ENCODE measurements around the gene SLC36A1. TPM values are rescaled to one million over a fixed set of nuclear protein-coding genes. Genes with fewer than 3 reads are reported as not detected.
A peak's percentile ranks its signal among the peaks of the same experiment; 100 is the strongest.
"Not testable (repeated sequence)": the region's sequence is repeated elsewhere in the genome, so short reads cannot be mapped to it uniquely, and the experiment has no call there.

SLC36A1 gene
- total RNA-seq, 1 donor from 2014 or later: 49.7 TPM

DNA sequence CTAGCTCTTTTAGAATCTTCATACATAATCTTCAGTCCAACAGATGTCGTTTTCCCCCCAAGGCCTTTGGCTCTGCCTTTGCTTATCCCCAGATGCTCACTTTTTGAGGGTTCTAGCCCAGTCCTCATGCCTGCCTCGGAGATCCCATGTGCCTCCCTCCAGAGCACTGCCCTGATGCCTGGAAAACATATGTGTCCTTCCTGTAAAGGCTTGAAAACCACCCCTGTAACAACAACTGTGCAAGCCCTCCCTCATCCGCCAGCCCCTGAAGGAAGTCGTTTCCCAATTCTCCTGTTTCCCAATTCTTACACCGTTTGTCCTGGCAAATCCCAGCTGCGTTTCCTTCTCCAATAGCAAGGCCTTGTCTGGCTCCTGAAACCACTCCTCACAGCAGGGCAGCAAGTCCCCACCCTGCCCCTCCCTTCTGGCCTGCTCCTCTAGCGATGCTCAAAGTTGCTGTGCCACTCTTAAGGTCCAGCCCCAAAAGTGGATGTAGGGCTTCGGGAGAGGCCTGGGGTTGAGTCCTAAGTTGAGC is 52.2 kb downstream of the SLC36A1 start:
- Mint-ChIP-seq H3K4me1 (ENCODE audit: low read depth) (peaks cover 28% of the 10 kb centered on the region), H3K36me3 (ENCODE audit: low read depth) (peaks cover 1% of the 10 kb centered on the region), H3K27ac (ENCODE audit: unreplicated experiment) (peak overlapping the region; percentile 4), H3K9me3 (ENCODE audit: low read depth) (peaks cover 2% of the 10 kb centered on the region), H3K27me3 (ENCODE audit: low read depth) (no peaks in the 10 kb centered on the region), H3K4me3 (ENCODE audit: unreplicated experiment) (no peak overlapping the region)
- TF ChIP-seq, protein P1, sequence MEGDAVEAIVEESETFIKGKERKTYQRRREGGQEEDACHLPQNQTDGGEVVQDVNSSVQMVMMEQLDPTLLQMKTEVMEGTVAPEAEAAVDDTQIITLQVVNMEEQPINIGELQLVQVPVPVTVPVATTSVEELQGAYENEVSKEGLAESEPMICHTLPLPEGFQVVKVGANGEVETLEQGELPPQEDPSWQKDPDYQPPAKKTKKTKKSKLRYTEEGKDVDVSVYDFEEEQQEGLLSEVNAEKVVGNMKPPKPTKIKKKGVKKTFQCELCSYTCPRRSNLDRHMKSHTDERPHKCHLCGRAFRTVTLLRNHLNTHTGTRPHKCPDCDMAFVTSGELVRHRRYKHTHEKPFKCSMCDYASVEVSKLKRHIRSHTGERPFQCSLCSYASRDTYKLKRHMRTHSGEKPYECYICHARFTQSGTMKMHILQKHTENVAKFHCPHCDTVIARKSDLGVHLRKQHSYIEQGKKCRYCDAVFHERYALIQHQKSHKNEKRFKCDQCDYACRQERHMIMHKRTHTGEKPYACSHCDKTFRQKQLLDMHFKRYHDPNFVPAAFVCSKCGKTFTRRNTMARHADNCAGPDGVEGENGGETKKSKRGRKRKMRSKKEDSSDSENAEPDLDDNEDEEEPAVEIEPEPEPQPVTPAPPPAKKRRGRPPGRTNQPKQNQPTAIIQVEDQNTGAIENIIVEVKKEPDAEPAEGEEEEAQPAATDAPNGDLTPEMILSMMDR (IDR thresholded peaks at IDR 0.05): no peak
- no peak for DNase-seq (ENCODE audit: low spot score)

DNA sequence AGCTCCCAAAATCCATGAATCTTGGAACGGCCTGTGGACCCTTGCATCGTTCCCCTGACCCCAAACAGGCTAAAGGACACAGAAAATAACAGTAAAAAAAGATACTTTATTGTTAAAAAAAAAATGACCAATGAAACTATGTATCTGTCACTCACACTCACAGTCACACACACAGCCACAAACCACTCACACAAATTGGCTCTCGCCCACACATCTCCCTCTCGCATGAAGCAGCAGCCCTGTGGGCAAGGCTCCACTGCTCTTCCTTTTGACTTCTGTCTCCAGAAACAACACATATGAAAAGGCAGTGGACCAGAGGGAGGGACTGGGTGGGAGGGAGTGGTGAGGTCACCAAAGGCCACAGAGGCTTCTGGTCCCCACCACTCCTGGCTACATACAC is 56.6 kb downstream of the SLC36A1 start:
- no peak overlapping the region for H3K27ac Mint-ChIP-seq (ENCODE audit: unreplicated experiment)
- H3K36me3 Mint-ChIP-seq (ENCODE audit: low read depth): no peaks in the 10 kb centered on the region
- no peaks in the 10 kb centered on the region for H3K9me3 Mint-ChIP-seq (ENCODE audit: low read depth)
- H3K27me3 Mint-ChIP-seq (ENCODE audit: low read depth): no peaks in the 10 kb centered on the region
- no peak for DNase-seq (ENCODE audit: low spot score)
- TF ChIP-seq, protein P1 (IDR thresholded peaks at IDR 0.05): no peak
- H3K4me1 Mint-ChIP-seq (ENCODE audit: low read depth): peaks cover 5% of the 10 kb centered on the region
- H3K4me3 Mint-ChIP-seq (ENCODE audit: unreplicated experiment): no peak overlapping the region

DNA sequence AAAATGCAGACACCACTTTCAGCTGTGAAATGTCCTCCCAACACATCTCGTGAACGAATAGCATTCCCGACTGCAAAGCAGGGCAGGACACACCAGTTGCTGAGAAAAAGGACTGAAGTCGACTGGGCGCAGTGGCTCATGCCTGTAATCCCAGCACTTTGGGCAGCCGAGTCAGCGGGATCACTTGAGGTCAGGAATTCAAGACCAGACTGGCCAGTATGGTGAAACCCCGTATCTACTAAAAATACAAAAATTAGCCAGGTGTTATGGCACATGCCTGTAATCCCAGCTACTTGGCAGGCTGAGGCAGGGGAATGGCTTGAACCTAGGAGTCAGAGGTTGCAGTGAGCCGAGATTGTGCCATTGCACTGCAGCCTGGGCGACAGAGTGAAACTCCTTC is 60.9 kb downstream of the SLC36A1 start:
- not testable (repeated sequence) for H3K36me3 Mint-ChIP-seq (ENCODE audit: low read depth); H3K9me3 Mint-ChIP-seq (ENCODE audit: low read depth); H3K4me1 Mint-ChIP-seq (ENCODE audit: low read depth); DNase-seq (ENCODE audit: low spot score); H3K27me3 Mint-ChIP-seq (ENCODE audit: low read depth); H3K4me3 Mint-ChIP-seq (ENCODE audit: unreplicated experiment); H3K27ac Mint-ChIP-seq (ENCODE audit: unreplicated experiment)

DNA sequence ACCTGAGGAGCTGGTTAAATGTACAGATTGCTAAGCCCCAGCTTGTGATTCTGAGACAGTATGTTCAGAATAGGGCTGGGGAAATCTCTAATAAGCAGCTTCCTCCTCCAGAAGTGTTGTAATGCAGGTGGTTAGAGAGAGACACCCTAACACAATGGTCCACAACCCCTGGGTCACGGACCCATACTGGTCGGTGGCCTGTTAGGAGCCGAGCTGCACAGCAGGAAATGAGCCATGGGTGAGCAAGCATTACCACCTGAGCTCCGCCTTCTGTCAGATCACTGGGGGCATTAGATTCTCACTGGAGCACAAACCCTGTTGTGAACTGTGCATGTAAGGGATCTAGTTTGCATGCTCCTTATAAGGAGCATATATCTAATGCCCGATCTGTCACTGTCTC is 61.8 kb downstream of the SLC36A1 start:
- TF ChIP-seq, protein P1 (IDR thresholded peaks at IDR 0.05): no peak
- no peaks in the 10 kb centered on the region for H3K9me3 Mint-ChIP-seq (ENCODE audit: low read depth)
- no peak overlapping the region for H3K4me3 Mint-ChIP-seq (ENCODE audit: unreplicated experiment)
- H3K27ac Mint-ChIP-seq (ENCODE audit: unreplicated experiment): no peak overlapping the region
- H3K4me1 Mint-ChIP-seq (ENCODE audit: low read depth): no peaks in the 10 kb centered on the region
- DNase-seq (ENCODE audit: low spot score): no peak
- H3K27me3 Mint-ChIP-seq (ENCODE audit: low read depth): no peaks in the 10 kb centered on the region
- H3K36me3 Mint-ChIP-seq (ENCODE audit: low read depth): no peaks in the 10 kb centered on the region

DNA sequence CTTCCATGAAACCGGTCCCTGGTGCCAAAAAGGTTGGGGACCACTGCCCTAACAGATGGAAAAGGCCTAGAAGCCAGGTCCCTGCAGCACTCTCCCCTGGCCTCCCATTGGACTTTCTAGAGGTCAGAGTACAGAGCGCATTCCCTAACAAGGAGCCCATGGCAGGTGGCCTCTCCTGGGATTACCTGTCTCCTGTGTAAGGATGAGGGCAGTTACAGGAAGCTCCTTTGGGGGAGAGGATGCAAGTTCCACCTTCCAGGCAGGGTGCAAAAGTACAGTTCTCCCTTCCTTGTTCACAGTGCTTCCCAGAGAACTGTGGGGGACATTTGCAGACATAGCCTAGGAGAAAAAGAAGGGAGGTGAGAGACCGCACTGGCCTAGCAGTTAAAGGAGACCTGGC is 62.4 kb downstream of the SLC36A1 start:
- TF ChIP-seq, protein P1 (IDR thresholded peaks at IDR 0.05): no peak
- Mint-ChIP-seq H3K27me3 (ENCODE audit: low read depth) (no peaks in the 10 kb centered on the region), H3K4me1 (ENCODE audit: low read depth) (no peaks in the 10 kb centered on the region), H3K36me3 (ENCODE audit: low read depth) (no peaks in the 10 kb centered on the region), H3K9me3 (ENCODE audit: low read depth) (no peaks in the 10 kb centered on the region), H3K4me3 (ENCODE audit: unreplicated experiment) (no peak overlapping the region), H3K27ac (ENCODE audit: unreplicated experiment) (no peak overlapping the region)
- no peak for DNase-seq (ENCODE audit: low spot score)

DNA sequence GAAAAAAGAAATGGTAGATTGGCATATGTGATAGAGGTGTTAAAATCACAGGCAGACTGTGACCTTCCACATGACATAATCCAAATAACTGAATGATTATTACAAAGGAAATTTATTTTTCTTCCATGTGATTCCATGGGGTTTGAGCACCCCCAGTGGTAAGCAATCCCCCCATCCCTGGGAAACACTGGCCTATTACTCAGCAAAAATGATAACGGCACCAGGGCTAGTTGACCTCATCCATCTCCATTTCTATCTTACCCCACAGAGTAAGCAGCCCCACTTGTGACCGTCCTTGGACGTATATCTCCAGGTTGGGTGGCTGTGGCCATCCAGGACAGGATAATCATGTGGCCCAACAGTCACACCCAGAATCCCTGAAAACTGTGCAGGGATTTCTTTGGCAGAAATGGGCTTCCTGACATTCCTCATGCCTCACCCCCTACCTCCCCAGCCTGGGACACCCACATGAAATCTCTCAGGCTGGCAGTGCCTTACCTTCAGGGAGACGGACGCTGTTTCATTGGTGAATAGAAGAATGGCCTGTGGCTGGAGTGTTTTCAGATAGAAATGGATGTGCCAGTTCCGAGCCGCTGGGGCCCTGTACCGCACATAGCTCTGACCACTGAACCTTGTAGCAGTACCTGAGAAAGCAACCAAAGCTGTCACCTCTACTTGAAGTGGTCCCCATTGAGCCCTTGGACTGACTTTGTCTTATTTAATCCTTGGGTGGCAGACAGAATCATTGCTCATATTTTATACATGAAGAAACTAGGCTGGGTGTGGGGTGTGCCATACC is 69.9 kb downstream of the SLC36A1 start:
- no peaks in the 10 kb centered on the region for H3K4me1 Mint-ChIP-seq (ENCODE audit: low read depth)
- TF ChIP-seq, protein P1 (IDR thresholded peaks at IDR 0.05): no peak
- H3K9me3 Mint-ChIP-seq (ENCODE audit: low read depth): no peaks in the 10 kb centered on the region
- no peaks in the 10 kb centered on the region for H3K27me3 Mint-ChIP-seq (ENCODE audit: low read depth)
- H3K36me3 Mint-ChIP-seq (ENCODE audit: low read depth): no peaks in the 10 kb centered on the region
- no peak overlapping the region for H3K4me3 Mint-ChIP-seq (ENCODE audit: unreplicated experiment)
- DNase-seq (ENCODE audit: low spot score): no peak
- H3K27ac Mint-ChIP-seq (ENCODE audit: unreplicated experiment): no peak overlapping the region
